NCI-H82 (cell line): Measurements from ENCODE around the gene MAD1L1.
"Not testable (repeated sequence)": the region's sequence is repeated elsewhere in the genome, so short reads cannot be mapped to it uniquely, and the experiment has no call there.

Experiments
- DNase-seq: peaks from one replicate; lab custom pipeline; 2025; lab: John Stamatoyannopoulos, UW

The MAD1L1 gene

GRCh38 chr7:2066251-2066919, 166.4 kb downstream of the MAD1L1 start:
- DNase-seq, result no peak

DNA sequence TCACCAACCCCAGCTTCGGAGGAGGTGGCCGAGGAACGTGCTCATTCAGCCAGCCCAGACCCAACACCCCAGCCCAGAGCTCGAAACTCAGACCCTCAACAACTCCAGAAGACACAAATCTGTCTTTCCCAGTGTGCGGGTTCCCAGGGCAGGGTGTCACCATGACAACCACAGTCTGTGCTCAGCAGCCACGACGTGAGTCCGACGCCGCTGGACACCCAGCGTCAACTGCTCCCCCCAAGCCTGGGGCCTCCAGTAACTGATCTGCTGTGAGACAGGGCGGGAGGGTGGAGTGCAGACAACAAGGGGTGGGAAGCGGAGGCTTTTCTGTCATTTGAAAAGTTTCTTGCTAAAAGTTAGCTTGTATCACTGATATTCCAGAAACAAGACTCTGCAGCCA, 167.2 kb downstream of the MAD1L1 start:
- DNase-seq, result no peak

DNA sequence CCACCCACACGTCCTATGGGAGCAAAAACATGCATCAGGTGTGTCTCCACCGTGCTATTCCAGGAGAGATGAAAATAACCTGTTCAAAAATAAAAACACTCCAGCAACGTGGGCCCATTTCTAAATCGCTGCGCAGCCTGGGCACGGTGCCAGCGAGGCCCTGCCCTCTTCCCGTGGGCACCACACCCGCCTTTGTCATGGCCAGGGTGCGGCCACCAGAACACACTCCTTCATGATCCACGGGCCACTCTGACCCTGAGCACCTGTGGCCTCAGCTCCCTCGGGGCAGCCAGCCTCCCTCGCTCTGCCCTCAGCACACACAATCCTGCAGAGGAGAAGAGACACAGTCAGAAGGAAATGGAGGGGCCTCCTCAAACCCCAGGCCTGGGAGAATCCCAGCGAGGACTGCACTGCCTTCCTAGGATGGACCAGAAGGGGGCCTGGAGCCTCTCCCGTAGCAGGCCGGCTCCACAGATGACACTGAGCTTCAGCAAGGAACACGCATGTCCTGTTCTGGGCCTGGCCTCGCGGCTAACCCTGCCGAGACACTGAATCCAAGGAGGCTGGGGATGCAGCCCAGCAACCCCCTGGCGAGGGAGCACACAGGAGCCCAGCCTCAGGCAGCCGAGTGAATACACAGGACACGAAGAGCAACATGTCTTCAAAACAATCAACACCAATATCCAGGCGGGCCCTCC, 169.0 kb downstream of the MAD1L1 start:
- no peak for DNase-seq

DNA sequence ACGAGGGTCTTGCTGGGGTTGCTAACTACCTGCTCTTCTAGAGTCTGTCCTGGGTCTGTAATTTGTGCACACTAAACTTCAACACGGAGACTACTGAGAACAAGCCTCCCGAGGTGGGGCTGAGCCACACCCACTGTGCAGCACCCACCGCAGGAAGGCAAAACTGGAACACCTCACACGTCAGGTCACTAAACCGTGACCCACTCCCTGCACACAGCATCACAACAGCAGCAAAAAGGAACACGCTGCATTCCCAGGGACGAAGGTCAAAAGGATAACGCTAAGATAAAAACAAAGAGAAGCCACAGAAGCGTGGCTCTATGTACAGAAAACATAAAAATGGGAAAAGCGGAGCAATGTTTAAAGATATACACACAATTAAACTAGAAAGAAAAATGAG, 170.1 kb downstream of the MAD1L1 start:
- no peak for DNase-seq

GRCh38 chr7:2060701-2061100, 172.0 kb downstream of the MAD1L1 start:
- DNase-seq, result no peak

DNA sequence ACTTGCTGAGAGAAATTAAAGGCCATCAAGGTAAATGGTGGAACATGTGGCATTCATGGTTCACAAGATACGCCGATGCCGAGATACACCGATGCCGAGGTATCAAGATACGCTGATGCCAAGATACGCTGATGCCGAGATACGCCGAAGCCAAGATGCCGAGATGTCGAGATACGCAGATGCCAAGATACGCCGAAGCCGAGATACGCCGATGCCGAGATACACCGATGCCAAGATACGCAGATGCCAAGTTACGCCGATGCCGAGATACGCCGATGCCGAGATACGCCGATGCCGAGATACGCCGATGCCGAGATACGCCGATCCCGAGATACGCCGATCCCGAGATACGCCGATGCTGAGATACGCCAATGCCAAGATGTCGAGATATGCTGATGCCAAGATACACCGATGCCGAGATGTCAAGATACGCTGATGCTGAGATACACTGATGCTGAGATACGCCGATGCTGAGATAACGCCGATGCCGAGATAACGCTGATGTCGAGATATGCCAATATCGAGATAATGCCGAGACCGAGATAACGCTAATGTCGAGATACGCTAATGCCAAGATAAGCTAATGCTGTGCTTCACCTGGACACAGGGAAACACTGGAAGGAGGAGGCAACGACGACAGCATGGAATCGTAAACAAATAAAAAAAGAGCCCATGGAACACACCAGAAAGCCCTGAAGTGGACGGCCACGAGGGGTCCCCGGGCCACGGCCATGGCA, 172.6 kb downstream of the MAD1L1 start:
- DNase-seq, result no peak

DNA sequence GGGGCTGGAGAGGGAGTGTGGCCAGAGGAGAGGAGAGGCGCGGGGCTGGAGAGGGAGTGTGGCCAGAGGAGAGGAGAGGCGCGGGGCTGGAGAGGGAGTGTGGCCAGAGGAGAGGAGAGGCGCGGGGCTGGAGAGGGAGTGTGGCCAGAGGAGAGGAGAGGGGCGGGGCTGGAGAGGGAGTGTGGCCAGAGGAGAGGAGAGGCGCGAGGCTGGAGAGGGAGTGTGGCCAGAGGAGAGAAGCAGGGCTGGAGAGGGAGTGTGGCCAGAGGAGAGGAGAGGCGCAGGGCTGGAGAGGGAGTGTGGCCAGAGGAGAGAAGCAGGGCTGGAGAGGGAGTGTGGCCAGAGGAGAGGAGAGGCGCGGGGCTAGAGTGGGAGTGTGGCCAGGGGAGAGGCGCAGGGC, 174.5 kb downstream of the MAD1L1 start:
- DNase-seq, result not testable (repeated sequence)

- no peak for DNase-seq
These were observed 176.8 kb downstream of the MAD1L1 start for GRCh38 chr7:2055956-2056355.

GRCh38 chr7:2054927-2055326, 177.8 kb downstream of the MAD1L1 start:
- no peak for DNase-seq

- no peak for DNase-seq
These were observed 179.3 kb downstream of the MAD1L1 start for GRCh38 chr7:2053395-2053794.

- no peak for DNase-seq
These were observed 180.1 kb downstream of the MAD1L1 start for GRCh38 chr7:2052657-2053048.

GRCh38 chr7:2051707-2052656, 180.8 kb downstream of the MAD1L1 start:
- DNase-seq, result no peak

DNA sequence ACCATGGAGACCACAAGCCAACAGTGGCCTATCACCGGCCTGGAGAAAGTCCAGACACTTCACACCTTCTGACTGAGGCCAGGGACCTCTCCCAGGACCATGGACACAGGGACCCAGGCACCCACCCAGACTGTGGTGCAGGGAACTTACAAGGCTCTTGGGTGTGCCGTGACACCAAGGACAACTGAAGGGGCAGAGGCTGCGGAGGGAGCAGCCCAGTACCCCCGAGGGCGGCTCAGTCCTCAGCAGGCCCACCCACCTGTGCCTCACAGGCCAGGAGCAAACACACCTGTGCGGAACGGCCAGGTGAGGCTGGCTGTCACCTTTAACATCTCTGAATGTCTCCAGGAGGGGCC, 182.3 kb downstream of the MAD1L1 start:
- DNase-seq, result no peak

DNA sequence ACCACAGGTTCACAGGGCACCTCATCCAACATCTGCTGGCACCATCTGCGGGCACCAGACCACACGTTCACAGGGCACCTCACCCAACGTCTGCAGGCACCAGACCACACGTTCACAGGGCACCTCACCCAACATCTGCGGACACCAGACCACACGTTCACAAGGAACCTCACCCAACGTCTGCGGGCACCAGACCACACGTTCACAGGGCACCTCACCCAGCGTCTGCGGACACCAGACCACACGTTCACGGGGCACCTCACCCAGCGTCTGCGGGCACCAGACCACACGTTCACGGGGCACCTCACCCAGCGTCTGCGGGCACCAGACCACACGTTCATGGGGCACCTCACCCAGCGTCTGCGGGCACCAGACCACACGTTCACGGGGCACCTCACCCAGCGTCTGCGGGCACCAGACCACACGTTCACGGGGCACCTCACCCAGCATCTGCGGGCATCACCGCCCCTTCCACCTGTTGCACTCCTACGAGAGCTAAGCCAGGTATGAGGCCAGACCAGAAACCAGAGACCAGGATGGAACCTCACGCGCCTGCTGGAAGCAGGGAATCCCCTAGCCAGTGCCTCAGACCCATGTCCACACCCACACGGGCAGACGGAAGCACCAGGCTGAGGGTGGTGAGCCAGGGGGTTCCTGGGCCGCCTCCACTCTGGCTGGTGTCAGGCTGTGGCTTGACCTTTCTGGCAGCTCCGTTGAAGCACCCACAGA, 182.8 kb downstream of the MAD1L1 start:
- no peak for DNase-seq

DNA sequence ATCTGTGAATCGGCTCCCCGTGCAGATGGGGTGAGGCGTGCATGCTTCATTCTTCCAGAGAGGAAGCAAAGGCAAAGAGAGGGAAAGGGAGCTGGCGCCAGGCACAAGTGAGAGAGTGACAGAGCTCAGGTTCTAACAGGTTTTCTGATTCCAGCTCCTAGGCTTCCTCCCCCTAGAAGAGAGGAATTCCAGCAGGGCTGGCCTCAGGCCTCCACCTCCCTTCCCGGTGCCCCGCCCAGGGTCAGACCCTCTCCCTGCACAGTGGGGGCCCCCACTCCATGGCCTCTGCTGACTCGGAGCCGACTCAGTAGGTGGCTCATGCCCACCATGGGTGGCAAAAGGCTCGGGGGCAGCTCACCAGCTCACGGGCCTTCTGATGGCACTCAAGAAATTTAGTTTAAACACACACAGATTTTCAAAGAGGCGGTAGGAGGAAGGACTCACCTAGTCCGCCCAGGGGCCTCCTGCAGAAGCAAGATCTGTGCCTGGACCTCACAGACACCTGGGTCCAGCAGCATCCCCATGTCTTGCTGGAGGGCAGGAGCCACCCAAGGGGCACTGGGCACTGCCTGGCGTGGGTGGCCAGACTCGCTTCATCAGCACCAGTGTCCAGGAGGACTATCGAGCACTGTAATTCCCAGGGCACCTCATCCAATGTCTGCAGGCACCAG, 183.5 kb downstream of the MAD1L1 start:
- no peak for DNase-seq

- no peak for DNase-seq
These were observed 184.2 kb downstream of the MAD1L1 start for GRCh38 chr7:2048531-2048930.

DNA sequence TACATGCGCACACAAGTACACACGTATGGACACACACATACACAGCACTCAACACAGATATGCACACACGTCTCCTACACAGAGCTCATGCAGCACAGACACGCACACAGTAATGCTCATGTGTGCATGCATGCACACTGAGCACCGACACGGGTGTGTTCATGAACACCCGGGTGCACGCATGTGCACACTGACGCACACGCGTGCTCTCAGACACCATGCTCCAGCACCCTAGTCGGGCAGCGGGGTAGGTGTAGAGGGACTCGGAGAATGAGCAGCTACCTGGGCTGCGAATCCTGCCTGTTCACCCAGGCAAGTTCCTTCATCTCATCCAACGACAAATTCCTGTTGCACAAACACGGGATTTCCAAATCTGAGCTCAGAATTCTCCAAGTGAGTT, 184.7 kb downstream of the MAD1L1 start:
- DNase-seq, result no peak

DNA sequence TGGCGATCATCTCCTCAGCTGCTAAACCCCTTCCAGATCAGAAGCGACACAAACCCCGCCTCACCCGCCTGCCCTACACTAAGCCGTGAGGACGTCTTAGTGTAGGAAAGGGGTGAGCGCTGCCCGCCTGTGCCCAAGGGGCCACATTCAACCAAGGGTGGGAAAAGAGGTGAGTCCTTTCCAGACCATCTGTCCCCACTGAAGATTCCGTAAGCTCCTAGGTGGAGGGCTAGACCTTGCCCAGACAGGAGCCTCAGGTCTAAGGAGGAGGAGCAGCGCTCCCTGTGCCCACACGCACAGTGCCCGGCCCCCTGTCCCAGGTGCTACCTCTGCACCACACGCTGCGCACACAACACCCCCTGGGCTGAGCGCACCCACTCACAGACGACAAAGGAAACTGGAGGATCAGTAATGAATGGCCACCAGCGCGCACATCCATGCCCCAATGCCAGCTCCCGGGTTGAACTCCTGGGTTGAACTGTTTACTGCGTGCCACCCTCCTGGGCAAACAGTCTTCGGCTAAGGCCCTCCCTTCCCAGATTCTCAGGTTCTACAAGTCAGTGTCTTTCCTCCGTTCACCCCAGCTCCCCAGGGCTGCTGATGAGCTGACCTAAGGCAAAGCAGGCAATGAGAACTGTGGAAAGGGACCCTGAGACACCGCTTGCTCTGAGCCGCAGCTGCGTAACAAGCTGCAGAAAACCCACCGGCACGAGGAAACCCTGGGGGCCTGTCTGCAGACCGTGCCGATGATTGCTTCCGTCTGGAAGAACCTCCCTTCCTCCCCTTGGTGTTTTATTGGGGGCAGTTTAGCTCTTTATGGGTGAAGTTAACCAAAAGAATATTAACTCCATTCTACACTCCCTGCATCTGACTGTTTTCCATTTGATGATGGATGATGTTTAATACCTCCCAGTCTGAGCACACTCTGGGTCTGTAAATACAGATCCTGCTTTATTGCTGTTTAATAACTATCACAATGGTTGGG, 185.9 kb downstream of the MAD1L1 start:
- DNase-seq, result peak; percentile 30

GRCh38 chr7:2045559-2046405, 187.0 kb downstream of the MAD1L1 start:
- DNase-seq, result no peak
